CD4-positive, alpha-beta T cell treated with Interleukin-15 for 1 hour (primary cell): Measurements from ENCODE around the gene STAM.
"Not testable (repeated sequence)": the region's sequence is repeated elsewhere in the genome, so short reads cannot be mapped to it uniquely, and the experiment has no call there.

Experiments used
- DNase-seq: peaks from one replicate; pipeline ENCODE4 v3.0.0-alpha.2; 2020

The STAM gene

GRCh38 chr10:17682236-17682946, 38.4 kb downstream of the STAM start:
- no peak for DNase-seq

GRCh38 chr10:17683541-17683940, 39.6 kb downstream of the STAM start:
- DNase-seq, result no peak

- DNase-seq, result no peak
These were observed 40.6 kb downstream of the STAM start for GRCh38 chr10:17684537-17684936.

GRCh38 chr10:17685233-17685840, 41.4 kb downstream of the STAM start:
- peak; percentile 29 for DNase-seq

GRCh38 chr10:17687117-17687831, 43.3 kb downstream of the STAM start:
- no peak for DNase-seq

GRCh38 chr10:17689137-17689536, 45.2 kb downstream of the STAM start:
- no peak for DNase-seq

- DNase-seq, result no peak
These were observed 49.1 kb downstream of the STAM start for GRCh38 chr10:17693009-17693408.

GRCh38 chr10:17698696-17699095, 54.7 kb downstream of the STAM start:
- no peak for DNase-seq

GRCh38 chr10:17701301-17701700, 57.4 kb downstream of the STAM start:
- DNase-seq, result no peak

GRCh38 chr10:17703706-17704105, 59.8 kb downstream of the STAM start:
- DNase-seq, result no peak

- DNase-seq, result no peak
These were observed 64.9 kb downstream of the STAM start for GRCh38 chr10:17708821-17709220.

- no peak for DNase-seq
These were observed 65.5 kb downstream of the STAM start for GRCh38 chr10:17709492-17709891.

- no peak for DNase-seq
These were observed 66.2 kb downstream of the STAM start for GRCh38 chr10:17710181-17710580.

GRCh38 chr10:17712053-17712452, 68.1 kb downstream of the STAM start:
- no peak for DNase-seq

GRCh38 chr10:17712717-17713471, 68.9 kb downstream of the STAM start:
- no peak for DNase-seq

- DNase-seq, result no peak
These were observed 69.8 kb downstream of the STAM start for GRCh38 chr10:17713758-17714157.

- DNase-seq, result no peak
These were observed 72.2 kb downstream of the STAM start for GRCh38 chr10:17716161-17716560.

- not testable (repeated sequence) for DNase-seq
These were observed 78.5 kb downstream of the STAM start for GRCh38 chr10:17722317-17723014.

- DNase-seq, result no peak
These were observed 81.8 kb downstream of the STAM start for GRCh38 chr10:17725703-17726102.

- no peak for DNase-seq
These were observed 85.7 kb downstream of the STAM start for GRCh38 chr10:17729630-17730029.

- no peak for DNase-seq
These were observed 86.7 kb downstream of the STAM start for GRCh38 chr10:17730667-17731066.

GRCh38 chr10:17731331-17732020, 87.5 kb downstream of the STAM start:
- no peak for DNase-seq
